ENCODE results near the gene PALM2AKAP2. TPM values are rescaled to one million over a fixed set of nuclear protein-coding genes. Genes with fewer than 3 reads are reported as not detected.

PALM2AKAP2 gene
- total and polyA plus RNA-seq, 2 experiments from 2014 or later: 2.5 to 7.9 TPM

GRCh38 chr9:109793921-109794320, 13.9 kb downstream of the PALM2AKAP2 start:
- no peaks in the 10 kb centered on the region for H3F3A ChIP-seq (replicated peaks; ENCODE audit: low read depth)
- no peak overlapping the region for H2AFZ ChIP-seq
- no peak overlapping the region for H3K27ac ChIP-seq (ENCODE audit: low read depth)
- H3K36me3 ChIP-seq (ENCODE audit: insufficient read depth): no peaks in the 10 kb centered on the region
- ATAC-seq (no peak), DNase-seq (ENCODE audit: low spot score) (no peak)
- Mint-ChIP-seq H3K4me3 (no peak overlapping the region), H3K4me1 (no peaks in the 10 kb centered on the region; the same call in 2 of the 3 replicates), H3K27me3 (ENCODE audit: insufficient read depth, low read depth, poor library complexity) (peaks cover 3% of the 10 kb centered on the region), H3K9me3 (no peaks in the 10 kb centered on the region), H3K36me3 (ENCODE audit: low read depth) (no peaks in the 10 kb centered on the region), H3K27ac (no peak overlapping the region)
- H4K20me1 ChIP-seq (replicated peaks; ENCODE audit: insufficient read depth): no peaks in the 10 kb centered on the region; the same call in 1 of the 2 replicates
- TF ChIP-seq ZNF462 (CRISPR knock-in tag; IDR thresholded peaks at IDR 0.05) (no peak), ZNF114 (CRISPR knock-in tag; IDR thresholded peaks at IDR 0.05) (no peak), NANOG (IDR thresholded peaks at IDR 0.05; ENCODE audit: borderline replicate concordance) (no peak), EZH2phosphoT487 (IDR thresholded peaks at IDR 0.05; ENCODE audit: unreplicated experiment) (no peak), POLR2AphosphoS5 (IDR thresholded peaks at IDR 0.05; ENCODE audit: low read depth) (no peak), STAT1 (IDR thresholded peaks at IDR 0.05; ENCODE audit: unreplicated experiment) (no peak), JUNB (IDR thresholded peaks at IDR 0.05; ENCODE audit: unreplicated experiment) (no peak), ZNF331 (CRISPR knock-in tag; IDR thresholded peaks at IDR 0.05; ENCODE audit: low read depth) (no peak), ETS1 (IDR thresholded peaks at IDR 0.05) (no peak), CTCF (conservative IDR thresholded peaks at IDR 0.05; ENCODE audit: low read depth in 2 of 2) (no peak), REST (IDR thresholded peaks at IDR 0.05; ENCODE audit: unreplicated experiment) (no peak), CREB1 (CRISPR knock-in tag; IDR thresholded peaks at IDR 0.05; ENCODE audit: low read depth) (no peak), EZH2 (IDR thresholded peaks at IDR 0.05; ENCODE audit: low read depth, unreplicated experiment) (no peak)
- no peaks in the 10 kb centered on the region for H3K27me3 ChIP-seq (ENCODE audit: insufficient read depth)
- no peak overlapping the region for H3K4me3 ChIP-seq
- no peaks in the 10 kb centered on the region for H3K9me2 ChIP-seq (ENCODE audit: insufficient read depth)
- peaks cover 40% of the 10 kb centered on the region for H3K79me2 ChIP-seq (replicated peaks; ENCODE audit: insufficient read depth)
- no peak overlapping the region for H3K4me2 ChIP-seq
- no peaks in the 10 kb centered on the region for H3K4me1 ChIP-seq (ENCODE audit: insufficient read depth)

All from GM23338 (cell line).